ENCODE measurements around the gene ROS1. TPM values are rescaled to one million over a fixed set of nuclear protein-coding genes. Genes with fewer than 3 reads are reported as not detected.

ROS1 gene
- total and polyA plus RNA-seq, 5 donors from 2014 or later = not detected

DNA sequence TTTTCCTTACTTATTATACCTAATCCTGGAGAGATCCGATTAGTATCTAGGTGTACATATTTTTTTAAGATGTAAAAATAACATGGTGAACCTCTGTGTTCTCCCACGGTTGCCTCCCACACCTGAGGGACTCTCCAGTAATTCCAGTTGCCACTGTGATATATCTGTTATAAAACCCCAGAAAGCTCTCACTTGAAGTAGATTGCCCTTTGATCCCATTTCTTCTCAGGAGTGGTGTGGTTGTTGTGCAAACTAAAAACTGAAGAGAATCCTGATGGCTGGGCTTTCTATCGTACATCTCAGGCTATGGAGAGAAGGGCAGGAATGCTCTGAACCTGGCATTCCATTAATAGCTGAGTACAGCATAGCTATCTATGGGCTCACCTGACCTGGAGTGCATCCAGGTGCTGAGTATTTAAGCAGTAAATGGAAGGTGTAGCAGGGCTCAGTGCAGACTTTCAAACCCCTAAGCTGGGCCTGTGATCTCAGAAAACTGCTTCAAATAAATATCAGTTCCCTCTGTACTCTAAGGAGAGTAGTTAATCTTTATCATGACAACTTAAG is 119.4 kb downstream of the ROS1 start:
- Histone ChIP-seq H3K9me3 (ENCODE audit: control insufficient read depth in 2 of 2, low read length in 2 of 2) (no peaks in the 10 kb centered on the region), H3K4me3 (ENCODE audit: low read depth, low read length) (no peak overlapping the region), H3K27ac (ENCODE audit: insufficient read depth, low read length, poor library complexity, severe bottlenecking) (no peak overlapping the region), H3K36me3 (ENCODE audit: control insufficient read depth, insufficient read depth, low read length) (no peaks in the 10 kb centered on the region), H3K4me1 (ENCODE audit: control insufficient read depth, insufficient read depth, low read length, poor library complexity, severe bottlenecking) (no peaks in the 10 kb centered on the region), H3K27me3 (ENCODE audit: control insufficient read depth, insufficient read depth, low read length) (no peaks in the 10 kb centered on the region)
- peaks cover 0 to 2% (median 0%) of the 10 kb centered on the region in 7 donors for H3K9me3 Mint-ChIP-seq
- H3K27ac Mint-ChIP-seq = no peak overlapping the region
- no peaks in the 10 kb centered on the region for H3K36me3 Mint-ChIP-seq
- no peaks in the 10 kb centered on the region for H3K4me1 Mint-ChIP-seq
- DNase-seq (no peak), ATAC-seq (ENCODE audit: low read depth in 2 of 2) (no peak)
- H3K27me3 Mint-ChIP-seq = no peaks in the 10 kb centered on the region
- H3K4me3 Mint-ChIP-seq = no peak overlapping the region

DNA sequence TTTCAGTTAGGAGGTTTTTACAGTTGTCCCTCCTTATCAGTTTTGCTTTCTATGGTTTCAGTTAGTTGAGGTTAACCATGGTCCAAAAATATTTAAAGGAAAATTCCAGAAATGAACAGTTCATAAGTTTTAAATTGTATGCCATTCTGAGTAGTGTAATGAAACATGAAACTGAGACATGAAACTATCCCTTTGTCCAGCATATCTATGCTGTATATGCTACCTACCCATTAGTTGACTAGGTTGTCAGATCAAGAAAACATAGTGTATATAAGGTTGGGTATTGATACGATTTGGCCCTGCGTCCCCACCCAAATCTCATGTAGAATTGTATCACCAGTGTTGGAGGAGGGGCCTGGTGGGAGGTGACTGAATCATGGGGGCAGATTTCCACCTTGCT is 121.3 kb downstream of the ROS1 start:
- ATAC-seq (ENCODE audit: low read depth in 2 of 2) (no peak), DNase-seq (no peak)

DNA sequence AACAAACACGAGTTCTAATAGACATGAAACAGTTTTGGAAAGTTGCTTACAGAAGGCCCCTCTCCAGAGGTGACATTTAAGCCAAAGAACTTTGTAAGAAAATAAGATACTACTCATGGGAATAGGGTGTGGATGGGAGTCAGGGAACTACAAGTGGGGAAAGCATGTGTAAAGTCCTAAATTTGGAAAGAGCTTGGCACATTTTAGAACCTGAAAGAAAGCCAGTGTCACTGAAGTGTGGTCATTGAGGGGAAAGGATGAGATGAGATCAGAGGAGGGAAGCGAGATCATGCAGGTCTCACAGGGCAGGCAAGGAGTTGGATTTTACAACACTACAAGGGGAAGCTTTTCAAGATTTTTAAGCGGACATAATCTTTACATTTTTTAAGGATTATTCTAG is 122.4 kb downstream of the ROS1 start:
- no peaks in the 10 kb centered on the region for H3K9me3 ChIP-seq (ENCODE audit: control insufficient read depth in 2 of 2, low read length in 2 of 2)
- no peak overlapping the region for H3K27ac ChIP-seq (ENCODE audit: insufficient read depth, low read length, poor library complexity, severe bottlenecking)
- DNase-seq (no peak), ATAC-seq (ENCODE audit: low read depth in 2 of 2) (no peak)
- Mint-ChIP-seq H3K27me3 (no peaks in the 10 kb centered on the region), H3K36me3 (no peaks in the 10 kb centered on the region), H3K4me3 (no peak overlapping the region), H3K27ac (no peak overlapping the region), H3K9me3 (peaks cover 0 to 4% (median 0%) of the 10 kb centered on the region in 7 donors), H3K4me1 (no peaks in the 10 kb centered on the region)
- no peaks in the 10 kb centered on the region for H3K27me3 ChIP-seq (ENCODE audit: control insufficient read depth, insufficient read depth, low read length)
- no peaks in the 10 kb centered on the region for H3K4me1 ChIP-seq (ENCODE audit: control insufficient read depth, insufficient read depth, low read length, poor library complexity, severe bottlenecking)
- H3K4me3 ChIP-seq (ENCODE audit: low read depth, low read length) = no peak overlapping the region
- H3K36me3 ChIP-seq (ENCODE audit: control insufficient read depth, insufficient read depth, low read length) = no peaks in the 10 kb centered on the region

More for the DNA sequence above, 121.3 kb downstream of the ROS1 start:
- Histone ChIP-seq H3K4me3 (ENCODE audit: low read depth, low read length) (no peak overlapping the region), H3K36me3 (ENCODE audit: control insufficient read depth, insufficient read depth, low read length) (no peaks in the 10 kb centered on the region), H3K9me3 (ENCODE audit: control insufficient read depth in 2 of 2, low read length in 2 of 2) (no peaks in the 10 kb centered on the region), H3K4me1 (ENCODE audit: control insufficient read depth, insufficient read depth, low read length, poor library complexity, severe bottlenecking) (no peaks in the 10 kb centered on the region), H3K27ac (ENCODE audit: insufficient read depth, low read length, poor library complexity, severe bottlenecking) (no peak overlapping the region), H3K27me3 (ENCODE audit: control insufficient read depth, insufficient read depth, low read length) (no peaks in the 10 kb centered on the region)
- Mint-ChIP-seq H3K4me1 (no peaks in the 10 kb centered on the region), H3K4me3 (no peak overlapping the region), H3K36me3 (no peaks in the 10 kb centered on the region), H3K27ac (no peak overlapping the region), H3K9me3 (peaks cover 0 to 4% (median 0%) of the 10 kb centered on the region in 7 donors), H3K27me3 (no peaks in the 10 kb centered on the region)

DNA sequence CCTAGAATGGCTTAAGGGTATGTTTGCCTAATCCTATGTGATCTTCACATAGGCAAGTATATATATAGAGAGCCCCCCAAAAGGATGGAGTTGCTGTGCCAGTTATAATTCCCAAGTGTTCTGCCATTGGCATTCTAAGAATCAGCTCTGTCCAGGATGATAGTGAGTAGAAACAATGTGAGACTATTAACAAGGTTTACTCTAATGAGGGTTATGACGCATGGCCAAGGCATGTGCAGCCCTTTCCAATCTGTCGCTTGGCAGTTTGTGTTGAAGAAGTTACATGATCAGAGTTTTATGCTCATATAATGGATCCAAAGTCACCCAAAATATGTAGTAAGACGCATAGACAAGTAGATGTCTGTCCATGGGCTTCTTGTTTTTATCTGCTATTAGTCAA is 126.8 kb downstream of the ROS1 start:
- Histone ChIP-seq H3K36me3 (ENCODE audit: control insufficient read depth, insufficient read depth, low read length) (no peaks in the 10 kb centered on the region), H3K27ac (ENCODE audit: insufficient read depth, low read length, poor library complexity, severe bottlenecking) (no peak overlapping the region), H3K9me3 (ENCODE audit: control insufficient read depth in 2 of 2, low read length in 2 of 2) (no peaks in the 10 kb centered on the region), H3K27me3 (ENCODE audit: control insufficient read depth, insufficient read depth, low read length) (no peaks in the 10 kb centered on the region), H3K4me1 (ENCODE audit: control insufficient read depth, insufficient read depth, low read length, poor library complexity, severe bottlenecking) (no peaks in the 10 kb centered on the region), H3K4me3 (ENCODE audit: low read depth, low read length) (no peak overlapping the region)
- H3K27ac Mint-ChIP-seq = no peak overlapping the region
- no peaks in the 10 kb centered on the region for H3K36me3 Mint-ChIP-seq
- H3K27me3 Mint-ChIP-seq = peaks cover 4% of the 10 kb centered on the region
- H3K9me3 Mint-ChIP-seq = peaks cover 0 to 7% (median 0%) of the 10 kb centered on the region in 7 donors
- DNase-seq (no peak), ATAC-seq (ENCODE audit: low read depth in 2 of 2) (no peak)
- no peaks in the 10 kb centered on the region for H3K4me1 Mint-ChIP-seq
- no peak overlapping the region for H3K4me3 Mint-ChIP-seq

GRCh38 chr6:117290173-117290846 is 135.4 kb downstream of the ROS1 start:
- no peaks in the 10 kb centered on the region for H3K4me1 Mint-ChIP-seq
- ATAC-seq (ENCODE audit: low read depth in 2 of 2) (no peak), DNase-seq (no peak)
- no peak overlapping the region for H3K4me3 ChIP-seq (ENCODE audit: low read depth, low read length)
- no peaks in the 10 kb centered on the region for H3K9me3 ChIP-seq (ENCODE audit: control insufficient read depth in 2 of 2, low read length in 2 of 2)
- H3K36me3 Mint-ChIP-seq = no peaks in the 10 kb centered on the region
- no peak overlapping the region for H3K27ac Mint-ChIP-seq
- peaks cover 0 to 7% (median 0%) of the 10 kb centered on the region in 7 donors for H3K9me3 Mint-ChIP-seq
- peaks cover 17% of the 10 kb centered on the region for H3K27me3 Mint-ChIP-seq
- H3K4me3 Mint-ChIP-seq = no peak overlapping the region
- H3K27ac ChIP-seq (ENCODE audit: insufficient read depth, low read length, poor library complexity, severe bottlenecking) = no peak overlapping the region
- H3K27me3 ChIP-seq (ENCODE audit: control insufficient read depth, insufficient read depth, low read length) = no peaks in the 10 kb centered on the region
- no peaks in the 10 kb centered on the region for H3K36me3 ChIP-seq (ENCODE audit: control insufficient read depth, insufficient read depth, low read length)
- H3K4me1 ChIP-seq (ENCODE audit: control insufficient read depth, insufficient read depth, low read length, poor library complexity, severe bottlenecking) = no peaks in the 10 kb centered on the region

DNA sequence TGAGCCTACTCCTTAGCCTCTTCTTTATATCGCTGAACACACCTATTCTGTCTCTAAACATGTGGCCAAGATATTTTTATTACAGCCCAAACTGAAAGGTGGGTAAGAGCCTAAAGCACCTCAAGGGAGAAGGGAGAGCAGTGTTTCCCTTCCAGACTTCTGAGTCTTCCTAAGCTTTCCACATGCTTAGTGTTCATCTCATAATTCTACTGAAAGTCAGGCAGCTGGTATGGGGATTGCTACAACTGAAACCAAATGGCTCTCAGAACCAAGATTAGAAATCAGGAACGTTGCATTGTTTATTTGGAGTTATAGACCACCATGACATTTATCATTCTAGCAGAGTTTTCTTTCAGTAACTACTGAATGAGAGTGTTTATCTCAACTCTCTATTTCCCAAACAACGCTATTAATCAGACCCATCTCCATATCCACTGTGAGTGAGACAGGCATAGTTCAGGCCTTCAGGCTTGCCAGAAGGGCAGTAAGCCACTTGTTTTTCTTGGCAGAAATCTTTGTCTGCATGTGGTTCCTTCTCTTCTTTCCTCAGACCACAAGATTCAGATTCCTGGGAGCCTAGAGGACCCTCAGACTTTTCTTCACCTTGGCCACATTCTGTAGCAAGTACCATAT is 137.5 kb downstream of the ROS1 start:
- H3K27me3 ChIP-seq (ENCODE audit: control insufficient read depth, insufficient read depth, low read length) = no peaks in the 10 kb centered on the region
- no peak for ATAC-seq (ENCODE audit: low read depth in 2 of 2)
- no peaks in the 10 kb centered on the region for H3K36me3 Mint-ChIP-seq
- no peaks in the 10 kb centered on the region for H3K4me1 ChIP-seq (ENCODE audit: control insufficient read depth, insufficient read depth, low read length, poor library complexity, severe bottlenecking)
- no peak for DNase-seq
- peaks cover 15% of the 10 kb centered on the region for H3K27me3 Mint-ChIP-seq
- no peaks in the 10 kb centered on the region for H3K4me1 Mint-ChIP-seq
- H3K27ac ChIP-seq (ENCODE audit: insufficient read depth, low read length, poor library complexity, severe bottlenecking) = no peak overlapping the region
- no peak overlapping the region for H3K4me3 ChIP-seq (ENCODE audit: low read depth, low read length)
- no peaks in the 10 kb centered on the region for H3K36me3 ChIP-seq (ENCODE audit: control insufficient read depth, insufficient read depth, low read length)
- H3K9me3 Mint-ChIP-seq = peaks cover 0 to 4% (median 0%) of the 10 kb centered on the region in 7 donors
- no peak overlapping the region for H3K27ac Mint-ChIP-seq
- no peak overlapping the region for H3K4me3 Mint-ChIP-seq
- H3K9me3 ChIP-seq (ENCODE audit: control insufficient read depth in 2 of 2, low read length in 2 of 2) = no peaks in the 10 kb centered on the region

DNA sequence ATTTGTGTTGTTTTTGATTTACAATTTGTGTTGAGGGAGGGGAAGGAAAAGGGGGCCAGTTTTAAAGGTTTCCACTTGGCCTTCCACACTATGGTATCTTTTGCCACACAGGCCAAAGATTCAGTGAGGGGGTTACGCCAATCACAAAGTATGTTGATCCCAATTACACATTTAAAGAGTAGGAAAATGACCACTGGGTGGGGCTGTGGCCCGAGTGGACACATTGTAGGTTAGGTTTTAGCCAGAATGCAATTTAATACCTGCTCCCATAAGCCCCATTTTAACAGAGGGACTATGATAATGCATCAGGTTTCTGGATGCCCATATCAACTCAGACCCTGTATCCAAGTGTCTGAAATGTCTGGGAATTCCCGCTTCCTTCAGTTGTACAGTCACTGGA is 144.8 kb downstream of the ROS1 start:
- Mint-ChIP-seq H3K27me3 (no peaks in the 10 kb centered on the region), H3K27ac (no peak overlapping the region), H3K4me3 (no peak overlapping the region), H3K9me3 (peaks cover 0 to 4% (median 0%) of the 10 kb centered on the region in 7 donors), H3K36me3 (no peaks in the 10 kb centered on the region), H3K4me1 (no peaks in the 10 kb centered on the region)
- Histone ChIP-seq H3K27ac (ENCODE audit: insufficient read depth, low read length, poor library complexity, severe bottlenecking) (no peak overlapping the region), H3K4me1 (ENCODE audit: control insufficient read depth, insufficient read depth, low read length, poor library complexity, severe bottlenecking) (no peaks in the 10 kb centered on the region), H3K27me3 (ENCODE audit: control insufficient read depth, insufficient read depth, low read length) (no peaks in the 10 kb centered on the region), H3K4me3 (ENCODE audit: low read depth, low read length) (no peak overlapping the region), H3K9me3 (ENCODE audit: control insufficient read depth in 2 of 2, low read length in 2 of 2) (no peaks in the 10 kb centered on the region), H3K36me3 (ENCODE audit: control insufficient read depth, insufficient read depth, low read length) (no peaks in the 10 kb centered on the region)
- DNase-seq (no peak), ATAC-seq (ENCODE audit: low read depth in 2 of 2) (no peak)

Data from CD4-positive, CD25-positive, alpha-beta regulatory T cell (primary cell).